Lower leg skin (tissue), 3 donors: ENCODE measurements around the gene FAM234A.

Source experiments
- CTCF ChIP-seq, 3 donors: fragments of 450-650 bp; IDR thresholded peaks; one replicate each; pipeline ENCODE4 v1.5.1; 2016; ENCODE audit warnings: antibody characterized with exemption in 3 of 3, mild to moderate bottlenecking in 3 of 3, moderate library complexity in 2 of 3
- POLR2A ChIP-seq, 2 donors: fragments of 450-650 bp; IDR thresholded peaks; one replicate each; pipeline ENCODE4 v1.6.1; 2016 to 2017; ENCODE audit warnings: antibody characterized with exemption in 2 of 2, mild to moderate bottlenecking in 1 of 2, moderate library complexity in 1 of 2

GRCh38 chr16:272633-273546, 38.3 kb downstream of the FAM234A start:
- no peak for TF ChIP-seq CTCF (IDR thresholded peaks at IDR 0.05)
- no peak for TF ChIP-seq POLR2A (IDR thresholded peaks at IDR 0.05)
